GM23248 (cell line): ENCODE measurements around the gene EPHB6. TPM values are rescaled to one million over a fixed set of nuclear protein-coding genes. Genes with fewer than 3 reads are reported as not detected.

Experiments used
- DNase-seq: peaks from one replicate; pipeline ENCODE4 v3.0.0-alpha.2; 2015
- H2AFZ ChIP-seq: fragments of 200-600 bp; sonication (generic); 2 replicates; pipeline ENCODE4 v1.6.1; 2016; ENCODE audit warnings: antibody characterized with exemption
- H3F3A ChIP-seq: fragments of 200-600 bp; sonication (generic); 2 replicates; pipeline ENCODE4 v1.6.1; 2016; ENCODE audit warnings: mild to moderate bottlenecking, antibody characterized with exemption, mixed run types; ENCODE audit not compliant: insufficient read depth
- H3K27ac ChIP-seq: fragments of 200-600 bp; sonication (generic); 2 replicates; pipeline ENCODE4 v1.5.1; 2016; ENCODE audit warnings: mild to moderate bottlenecking
- H3K27me3 ChIP-seq: fragments of 200-600 bp; sonication (generic); replicated peaks from 2 replicates; pipeline ENCODE4 v1.6.1; 2016; ENCODE audit warnings: mild to moderate bottlenecking; ENCODE audit not compliant: insufficient read depth
- H3K36me3 ChIP-seq: fragments of 200-600 bp; sonication (generic); 2 replicates; pipeline ENCODE4 v1.6.1; 2016; ENCODE audit warnings: low read depth, mild to moderate bottlenecking
- H3K4me1 ChIP-seq: fragments of 200-600 bp; sonication (generic); 2 replicates; pipeline ENCODE4 v1.6.1; 2016; ENCODE audit warnings: mild to moderate bottlenecking; ENCODE audit not compliant: insufficient read depth
- H3K4me2 ChIP-seq: fragments of 200-600 bp; sonication (generic); one replicate; pipeline ENCODE4 v1.6.1; 2016; ENCODE audit warnings: mild to moderate bottlenecking; ENCODE audit not compliant: unreplicated experiment
- H3K4me3 ChIP-seq: fragments of 200-600 bp; sonication (generic); 2 replicates; pipeline ENCODE4 v1.5.1; 2016; ENCODE audit warnings: mild to moderate bottlenecking
- H3K79me2 ChIP-seq: fragments of 200-600 bp; sonication (generic); 2 replicates; pipeline ENCODE4 v1.6.1; 2016; ENCODE audit warnings: mild to moderate bottlenecking; ENCODE audit not compliant: insufficient read depth
- H3K9ac ChIP-seq: fragments of 200-600 bp; sonication (generic); 2 replicates; pipeline ENCODE4 v1.6.1; 2016; ENCODE audit warnings: mild to moderate bottlenecking
- H3K9me2 ChIP-seq: fragments of 200-600 bp; sonication (generic); 2 replicates; pipeline ENCODE4 v1.6.1; 2016; ENCODE audit warnings: mixed run types, mild to moderate bottlenecking, moderate library complexity; ENCODE audit not compliant: insufficient read depth
- H3K9me3 ChIP-seq: fragments of 200-600 bp; sonication (generic); one replicate; pipeline ENCODE4 v1.6.1; 2017; ENCODE audit warnings: low read depth
- H4K20me1 ChIP-seq: fragments of 200-600 bp; sonication (generic); 2 replicates; pipeline ENCODE4 v1.6.0; 2016; ENCODE audit not compliant: insufficient read depth
- EZH2 ChIP-seq: fragments of 200-600 bp; sonication (generic); IDR thresholded peaks from 2 replicates; pipeline ENCODE4 v1.6.1; 2018; ENCODE audit warnings: antibody characterized with exemption, mild to moderate bottlenecking; ENCODE audit not compliant: insufficient read depth, poor library complexity, severe bottlenecking
- EZH2phosphoT487 ChIP-seq: fragments of 200-600 bp; sonication (generic); IDR thresholded peaks from 2 replicates; pipeline ENCODE4 v1.6.1; 2018; ENCODE audit warnings: antibody characterized with exemption, moderate library complexity, mild to moderate bottlenecking, low read depth; ENCODE audit not compliant: insufficient read depth
- WGBS, 2 experiments: methylation state at CpG; one replicate each; pipeline ENCODE4 v1.1.6; 2015 to 2017; ENCODE audit warnings: low lambda C conversion rate in 2 of 2, low coverage in 1 of 2; ENCODE audit errors: missing lambda C conversion rate in 2 of 2; 5-methylcytosine and 5-hydroxymethylcytosine counted together
- in situ Hi-C: fragments of 300-500 bp; cut with MboI; formaldehyde crosslinking; loops from 2 replicates; pipeline ENCODE4 v1.15.0; 2020
- polyA plus RNA-seq: library from polyadenylated mRNA; unstranded; fragments of >200 nt; fragmentation: Nextera tagmentation; extraction: Ambion mirVana; gene quantifications from 2 replicates; pipeline ENCODE4 v1.2.1, GENCODE V29; 2016
- total RNA-seq: library from RNA; depleted of rRNA; stranded (reverse); fragments of >200 nt; shearing (Covaris generic); gene quantifications from 2 replicates; pipeline ENCODE4 v1.2.3, GENCODE V29; 2014

EPHB6 gene
- total and polyA plus RNA-seq, 2 experiments from 2014 or later, result 0.11 to 1.2 TPM

DNA sequence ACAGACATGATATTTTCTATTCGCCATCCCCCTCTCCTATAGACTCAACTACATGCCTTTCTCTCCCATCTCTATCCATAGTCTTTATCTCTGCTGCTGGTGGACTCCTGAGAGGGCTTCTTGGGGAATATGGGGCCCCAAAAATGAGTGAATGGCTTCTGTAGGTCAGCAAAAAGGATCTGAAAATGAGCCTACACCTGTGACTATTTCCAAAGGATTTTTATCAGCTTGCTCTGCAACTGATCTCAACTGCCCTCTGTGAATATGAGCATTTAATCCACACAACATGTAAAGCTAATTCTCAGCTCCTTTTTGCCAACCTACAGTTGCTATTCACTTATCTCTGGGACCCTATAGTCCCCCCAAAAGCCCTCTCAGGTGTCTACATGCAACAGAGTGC is 47.9 kb upstream of the EPHB6 start:
- peaks cover 13% of the 10 kb centered on the region for H3F3A ChIP-seq
- 83 to 84% methylated on average over 1 of the region's 1 CpG for WGBS, 2 experiments
- H3K9me2 ChIP-seq, result no peaks in the 10 kb centered on the region
- H3K4me1 ChIP-seq, result no peaks in the 10 kb centered on the region
- no peaks in the 10 kb centered on the region for H4K20me1 ChIP-seq
- no peak overlapping the region for H3K4me3 ChIP-seq
- no peak overlapping the region for H3K9ac ChIP-seq
- H2AFZ ChIP-seq, result no peak overlapping the region
- no peak overlapping the region for H3K4me2 ChIP-seq
- no peak overlapping the region for H3K27ac ChIP-seq
- H3K27me3 ChIP-seq, result peaks cover 16% of the 10 kb centered on the region
- no peak for DNase-seq
- in situ Hi-C loops, result no loop called here
- no peak for TF ChIP-seq EZH2
- TF ChIP-seq EZH2phosphoT487, result no peak
- H3K36me3 ChIP-seq, result no peaks in the 10 kb centered on the region
- H3K9me3 ChIP-seq, result no peaks in the 10 kb centered on the region
- no peaks in the 10 kb centered on the region for H3K79me2 ChIP-seq

DNA sequence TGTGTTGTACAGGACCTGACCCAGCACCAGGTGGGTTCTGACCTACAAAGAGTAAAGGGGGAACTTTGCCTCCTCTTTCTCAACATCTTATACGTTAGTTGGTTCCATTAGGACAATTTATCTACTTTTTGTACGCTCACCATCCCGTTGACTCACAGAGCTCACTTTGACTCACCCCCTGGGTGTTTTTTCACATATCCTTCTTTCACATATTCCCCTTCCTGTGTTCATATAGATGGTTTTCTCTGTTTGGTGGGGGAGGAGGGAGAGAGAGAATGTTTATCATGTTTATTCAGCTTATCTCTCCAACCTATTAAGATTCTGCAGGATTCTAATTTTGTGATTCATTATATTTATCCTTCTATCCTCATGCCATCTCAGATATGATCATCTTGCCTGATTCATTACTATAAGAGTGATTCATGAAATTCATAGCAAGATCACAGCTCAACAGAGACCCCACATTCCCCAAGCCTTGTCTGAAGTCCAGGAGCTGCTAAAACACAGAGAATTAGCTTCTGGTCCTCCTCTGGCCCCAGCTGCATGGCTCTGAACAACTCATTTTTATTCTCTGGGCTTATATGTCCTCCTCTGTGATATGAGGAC is 46.9 kb upstream of the EPHB6 start:
- no peaks in the 10 kb centered on the region for H3K9me3 ChIP-seq
- 40 to 41% methylated on average over 3 of the region's 3 CpGs for WGBS, 2 experiments
- H3F3A ChIP-seq, result peaks cover 15% of the 10 kb centered on the region
- no peak for TF ChIP-seq EZH2
- TF ChIP-seq EZH2phosphoT487, result no peak
- DNase-seq, result peak; percentile 30
- H4K20me1 ChIP-seq, result no peaks in the 10 kb centered on the region
- no peak overlapping the region for H3K27ac ChIP-seq
- no peak overlapping the region for H2AFZ ChIP-seq
- no peak overlapping the region for H3K4me3 ChIP-seq
- in situ Hi-C loops, result no loop called here
- no peak overlapping the region for H3K4me2 ChIP-seq
- H3K27me3 ChIP-seq, result peaks cover 12% of the 10 kb centered on the region
- no peaks in the 10 kb centered on the region for H3K36me3 ChIP-seq
- H3K79me2 ChIP-seq, result no peaks in the 10 kb centered on the region
- peaks cover 6% of the 10 kb centered on the region for H3K4me1 ChIP-seq
- no peaks in the 10 kb centered on the region for H3K9me2 ChIP-seq
- H3K9ac ChIP-seq, result no peak overlapping the region

DNA sequence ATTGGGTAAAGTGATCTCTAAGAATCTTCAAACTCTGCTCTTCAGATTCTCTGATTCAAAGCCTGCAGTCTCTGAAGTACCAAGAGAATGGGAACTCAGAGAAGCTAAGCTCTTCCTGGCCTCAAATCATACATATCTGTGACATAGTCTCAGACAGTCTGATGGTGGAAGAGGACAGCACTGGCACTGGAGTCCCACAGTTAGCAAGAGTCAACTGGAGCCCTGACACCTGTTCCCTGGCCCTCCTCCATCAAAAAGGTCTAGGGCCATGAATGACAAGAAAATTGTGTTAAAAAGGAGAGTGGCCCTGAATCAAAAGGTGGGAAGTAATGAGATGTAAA is 46.4 kb upstream of the EPHB6 start:
- H3K4me2 ChIP-seq, result no peak overlapping the region

GRCh38 chr7:142808802-142809583 is 45.9 kb upstream of the EPHB6 start:
- H3K4me1 ChIP-seq, result peaks cover 9% of the 10 kb centered on the region
- H3K27me3 ChIP-seq, result peaks cover 8% of the 10 kb centered on the region
- H3K9ac ChIP-seq, result no peak overlapping the region
- no peak overlapping the region for H3K4me2 ChIP-seq
- peak; percentile 20 for DNase-seq
- in situ Hi-C loops, result no loop called here
- H3K9me3 ChIP-seq, result no peaks in the 10 kb centered on the region
- no peaks in the 10 kb centered on the region for H3K79me2 ChIP-seq
- H3K4me3 ChIP-seq, result no peak overlapping the region
- H3K9me2 ChIP-seq, result no peaks in the 10 kb centered on the region
- no peak overlapping the region for H2AFZ ChIP-seq
- 37 to 41% methylated on average over 6 of the region's 6 CpGs for WGBS, 2 experiments
- H4K20me1 ChIP-seq, result no peaks in the 10 kb centered on the region
- H3F3A ChIP-seq, result peaks cover 17% of the 10 kb centered on the region
- H3K27ac ChIP-seq, result no peak overlapping the region
- no peak for TF ChIP-seq EZH2phosphoT487
- no peak for TF ChIP-seq EZH2
- H3K36me3 ChIP-seq, result no peaks in the 10 kb centered on the region

More for the DNA sequence above, 46.4 kb upstream of the EPHB6 start:
- Histone ChIP-seq H3K27me3 (peaks cover 8% of the 10 kb centered on the region), H3K9ac (no peak overlapping the region), H3K4me3 (no peak overlapping the region), H3F3A (peaks cover 17% of the 10 kb centered on the region), H3K36me3 (no peaks in the 10 kb centered on the region), H3K4me1 (peaks cover 9% of the 10 kb centered on the region), H2AFZ (no peak overlapping the region), H3K9me3 (no peaks in the 10 kb centered on the region), H3K9me2 (no peaks in the 10 kb centered on the region), H4K20me1 (no peaks in the 10 kb centered on the region), H3K27ac (no peak overlapping the region), H3K79me2 (no peaks in the 10 kb centered on the region)
- TF ChIP-seq EZH2, result no peak
- no peak for TF ChIP-seq EZH2phosphoT487
- in situ Hi-C loops, result no loop called here
- DNase-seq, result no peak
